MM.1S (cell line): Measurements from ENCODE around the gene SMIM38.
A peak's percentile ranks its signal among the peaks of the same experiment; 100 is the strongest.

Experiments used
- EZH2 ChIP-seq: fragments of 300-600 bp; sonication (generic); optimal IDR thresholded peaks from 2 replicates; pipeline ENCODE3; 2017; ENCODE audit warnings: low read depth, mild to moderate bottlenecking, antibody characterized with exemption, low read length, mixed read lengths
- TF ChIP-seq, protein P1 (sequence below): fragments of 300-600 bp; sonication (generic); IDR thresholded peaks from 2 replicates; pipeline ENCODE4 v1.5.1; 2016; ENCODE audit warnings: antibody characterized with exemption, low read length, mixed read lengths

DNA sequence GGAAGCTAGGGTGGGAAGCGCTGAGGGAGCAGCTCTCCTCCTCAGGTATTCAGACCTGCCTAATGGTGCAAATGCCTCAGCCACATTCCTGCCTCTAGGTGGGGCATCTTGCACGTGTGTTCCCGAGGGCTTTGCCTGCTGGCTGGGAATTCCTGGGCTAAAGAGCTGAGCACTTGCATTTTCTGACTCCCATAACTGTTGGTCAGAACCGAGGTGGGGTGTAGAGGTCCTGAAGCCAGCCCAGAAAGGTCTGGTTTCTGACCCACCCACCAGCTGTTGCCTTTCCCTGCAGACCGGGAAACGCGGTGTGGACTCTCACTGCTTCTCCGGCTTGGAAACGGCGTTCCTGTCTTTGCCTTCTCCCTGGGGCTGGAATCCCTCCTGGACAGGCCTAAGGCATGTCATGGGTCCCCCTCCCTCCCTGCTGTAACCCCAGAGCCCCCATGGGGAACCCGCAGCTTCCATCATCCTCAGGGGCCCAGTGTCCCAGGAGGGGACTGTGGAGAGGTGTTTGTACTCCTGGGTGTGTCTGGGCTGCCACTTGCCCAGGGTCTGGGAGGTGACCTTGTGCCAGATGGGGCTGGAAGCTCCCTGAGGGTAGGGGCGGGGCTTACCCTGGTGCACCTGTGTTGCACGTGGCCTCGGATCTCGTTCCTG lies 24.0 kb upstream of the SMIM38 start:
- no peak for TF ChIP-seq EZH2
- TF ChIP-seq, protein P1, sequence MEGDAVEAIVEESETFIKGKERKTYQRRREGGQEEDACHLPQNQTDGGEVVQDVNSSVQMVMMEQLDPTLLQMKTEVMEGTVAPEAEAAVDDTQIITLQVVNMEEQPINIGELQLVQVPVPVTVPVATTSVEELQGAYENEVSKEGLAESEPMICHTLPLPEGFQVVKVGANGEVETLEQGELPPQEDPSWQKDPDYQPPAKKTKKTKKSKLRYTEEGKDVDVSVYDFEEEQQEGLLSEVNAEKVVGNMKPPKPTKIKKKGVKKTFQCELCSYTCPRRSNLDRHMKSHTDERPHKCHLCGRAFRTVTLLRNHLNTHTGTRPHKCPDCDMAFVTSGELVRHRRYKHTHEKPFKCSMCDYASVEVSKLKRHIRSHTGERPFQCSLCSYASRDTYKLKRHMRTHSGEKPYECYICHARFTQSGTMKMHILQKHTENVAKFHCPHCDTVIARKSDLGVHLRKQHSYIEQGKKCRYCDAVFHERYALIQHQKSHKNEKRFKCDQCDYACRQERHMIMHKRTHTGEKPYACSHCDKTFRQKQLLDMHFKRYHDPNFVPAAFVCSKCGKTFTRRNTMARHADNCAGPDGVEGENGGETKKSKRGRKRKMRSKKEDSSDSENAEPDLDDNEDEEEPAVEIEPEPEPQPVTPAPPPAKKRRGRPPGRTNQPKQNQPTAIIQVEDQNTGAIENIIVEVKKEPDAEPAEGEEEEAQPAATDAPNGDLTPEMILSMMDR = peak; percentile 73
